Activated T-cell treated with anti-CD3 and anti-CD28 coated beads, Interleukin-2, amount 50 U/mL, for 24 hours (primary cell): ENCODE data around the gene LSM7.
"Not testable (repeated sequence)": the region's sequence is repeated elsewhere in the genome, so short reads cannot be mapped to it uniquely, and the experiment has no call there.

Source experiments
- DNase-seq: peaks from one replicate; pipeline ENCODE4 v3.0.0-alpha.2; 2020
- H3K27ac Mint-ChIP-seq: 2 replicates; pipeline ENCODE4 v1.8.0; 2020; ENCODE audit warnings: mild to moderate bottlenecking, mixed read lengths
- H3K27me3 Mint-ChIP-seq: 2 replicates; pipeline ENCODE4 v1.8.0; 2020; ENCODE audit warnings: mixed read lengths
- H3K36me3 Mint-ChIP-seq: 2 replicates; pipeline ENCODE4 v1.8.0; 2020; ENCODE audit warnings: low read depth, mixed read lengths
- H3K4me1 Mint-ChIP-seq: 2 replicates; pipeline ENCODE4 v1.8.0; 2020; ENCODE audit warnings: low read depth, mixed read lengths
- H3K4me3 Mint-ChIP-seq: 2 replicates; pipeline ENCODE4 v1.8.0; 2020; ENCODE audit warnings: mild to moderate bottlenecking, moderate library complexity, mixed read lengths
- H3K9me3 Mint-ChIP-seq: 2 replicates; pipeline ENCODE4 v1.8.0; 2020; ENCODE audit warnings: mixed read lengths

LSM7 gene

DNA sequence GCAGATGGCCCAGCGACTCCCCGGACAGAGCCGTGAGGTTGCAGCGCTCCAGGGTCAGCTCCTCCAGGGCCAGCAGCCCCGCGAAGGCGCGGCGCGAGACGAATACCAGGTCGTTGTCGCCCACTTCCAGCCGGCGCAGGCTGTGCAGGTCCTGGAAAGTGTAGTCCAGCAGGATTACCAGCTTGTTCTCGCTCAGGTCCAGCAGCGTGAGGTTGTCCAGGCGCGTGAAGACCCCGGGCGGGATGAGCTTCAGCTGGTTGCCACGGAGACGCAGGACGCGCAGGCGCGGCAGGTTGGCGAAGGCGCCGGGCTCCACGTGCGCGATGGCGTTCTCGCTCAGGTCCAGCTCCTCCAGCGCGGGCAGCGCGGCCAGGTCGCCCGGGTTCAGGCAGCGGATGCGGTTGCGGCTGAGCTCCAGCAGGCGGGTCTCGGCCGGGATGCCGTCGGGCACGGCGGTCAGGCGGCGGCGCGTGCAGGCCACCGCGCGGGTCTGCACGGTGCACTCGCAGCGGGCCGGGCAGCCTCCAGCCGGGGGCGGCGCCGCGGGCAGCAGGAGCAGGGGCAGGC is 37.1 kb downstream of the LSM7 start:
- Mint-ChIP-seq H3K36me3 (no peaks in the 10 kb centered on the region), H3K4me1 (peaks cover 28% of the 10 kb centered on the region), H3K4me3 (peak overlapping the region; percentile 66), H3K27me3 (peaks cover 10% of the 10 kb centered on the region), H3K9me3 (no peaks in the 10 kb centered on the region), H3K27ac (no peak overlapping the region)
- no peak for DNase-seq

DNA sequence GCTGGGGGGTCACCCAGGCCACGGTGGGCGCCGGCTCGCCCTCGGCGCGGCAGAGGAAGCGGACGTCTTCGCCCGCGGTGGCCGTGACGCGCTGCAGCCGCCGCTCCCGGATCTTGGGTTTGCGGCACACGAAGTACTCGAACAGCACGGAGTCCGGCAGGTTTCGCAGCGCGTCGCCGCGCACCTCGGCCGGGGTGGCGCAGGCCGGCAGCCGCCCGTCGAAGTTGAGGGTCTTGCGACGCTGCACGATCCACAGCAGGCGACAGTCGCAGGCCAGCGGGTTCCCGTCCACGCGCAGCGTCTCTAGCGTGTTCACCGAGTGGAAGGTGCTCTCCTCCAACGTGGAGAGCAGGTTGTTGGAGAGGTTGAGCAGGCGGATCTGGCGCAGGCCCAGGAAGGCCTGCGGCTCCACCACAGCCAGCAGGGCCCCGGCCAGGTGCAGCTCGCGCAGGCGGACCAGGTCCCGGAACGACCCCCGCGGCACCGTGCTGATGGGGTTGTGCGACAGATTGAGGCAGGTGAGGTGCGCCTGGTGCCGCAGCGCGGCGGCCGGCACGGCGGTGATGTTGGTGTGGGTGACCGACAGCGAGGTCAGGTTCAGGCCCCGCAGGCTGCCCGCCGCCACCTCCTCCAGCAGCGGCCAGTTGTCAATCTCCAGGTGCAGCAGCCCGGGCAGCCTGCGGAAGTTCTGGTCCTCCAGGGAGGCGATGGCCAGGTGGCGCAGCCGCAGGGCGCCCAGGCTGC is 37.8 kb downstream of the LSM7 start:
- H3K27ac Mint-ChIP-seq = no peak overlapping the region
- H3K36me3 Mint-ChIP-seq = no peaks in the 10 kb centered on the region
- H3K4me1 Mint-ChIP-seq = peaks cover 28% of the 10 kb centered on the region
- H3K27me3 Mint-ChIP-seq = peaks cover 10% of the 10 kb centered on the region
- no peaks in the 10 kb centered on the region for H3K9me3 Mint-ChIP-seq
- peak overlapping the region; percentile 66 for H3K4me3 Mint-ChIP-seq
- DNase-seq = peak; percentile 59

DNA sequence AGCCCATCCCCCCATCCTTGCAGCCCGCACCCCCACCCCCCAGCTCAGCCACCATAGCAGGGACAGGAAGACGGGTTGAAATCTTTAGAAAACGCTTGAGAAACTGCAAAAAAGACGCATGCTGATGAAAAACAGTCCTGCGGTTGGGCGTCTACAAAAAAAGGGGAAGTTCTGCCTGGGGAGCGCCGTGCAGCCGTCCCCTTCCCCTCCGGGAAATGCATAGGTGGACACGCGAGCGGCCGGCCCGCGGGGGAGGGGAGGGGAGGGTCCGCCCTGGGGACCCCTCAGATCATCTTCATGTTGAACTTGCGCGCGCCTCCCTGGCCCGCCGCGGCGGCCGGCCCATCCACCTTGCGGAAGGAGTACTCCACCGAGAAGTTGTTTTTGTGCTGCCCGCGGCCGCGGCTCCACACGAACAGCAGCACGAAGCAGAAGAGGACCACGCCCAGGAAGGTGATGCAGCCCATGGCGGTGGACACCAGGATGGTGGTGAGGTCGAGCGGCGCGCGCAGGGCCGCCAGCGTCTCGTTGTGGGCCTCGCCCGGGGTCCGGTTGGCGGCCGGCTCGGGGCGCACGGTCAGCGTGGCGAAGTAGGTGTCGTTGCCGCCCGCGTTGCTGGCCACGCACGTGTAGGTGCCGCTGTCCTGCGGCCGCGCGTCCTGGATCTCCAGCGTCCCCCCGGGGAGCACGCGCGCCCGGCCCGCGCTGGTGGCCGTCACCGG is 38.5 kb downstream of the LSM7 start:
- peak overlapping the region; percentile 76 for H3K4me3 Mint-ChIP-seq
- no peaks in the 10 kb centered on the region for H3K9me3 Mint-ChIP-seq
- H3K27ac Mint-ChIP-seq = peak overlapping the region; percentile 57
- DNase-seq = peak; percentile 66
- peaks cover 26% of the 10 kb centered on the region for H3K4me1 Mint-ChIP-seq
- no peaks in the 10 kb centered on the region for H3K36me3 Mint-ChIP-seq
- H3K27me3 Mint-ChIP-seq = peaks cover 10% of the 10 kb centered on the region

DNA sequence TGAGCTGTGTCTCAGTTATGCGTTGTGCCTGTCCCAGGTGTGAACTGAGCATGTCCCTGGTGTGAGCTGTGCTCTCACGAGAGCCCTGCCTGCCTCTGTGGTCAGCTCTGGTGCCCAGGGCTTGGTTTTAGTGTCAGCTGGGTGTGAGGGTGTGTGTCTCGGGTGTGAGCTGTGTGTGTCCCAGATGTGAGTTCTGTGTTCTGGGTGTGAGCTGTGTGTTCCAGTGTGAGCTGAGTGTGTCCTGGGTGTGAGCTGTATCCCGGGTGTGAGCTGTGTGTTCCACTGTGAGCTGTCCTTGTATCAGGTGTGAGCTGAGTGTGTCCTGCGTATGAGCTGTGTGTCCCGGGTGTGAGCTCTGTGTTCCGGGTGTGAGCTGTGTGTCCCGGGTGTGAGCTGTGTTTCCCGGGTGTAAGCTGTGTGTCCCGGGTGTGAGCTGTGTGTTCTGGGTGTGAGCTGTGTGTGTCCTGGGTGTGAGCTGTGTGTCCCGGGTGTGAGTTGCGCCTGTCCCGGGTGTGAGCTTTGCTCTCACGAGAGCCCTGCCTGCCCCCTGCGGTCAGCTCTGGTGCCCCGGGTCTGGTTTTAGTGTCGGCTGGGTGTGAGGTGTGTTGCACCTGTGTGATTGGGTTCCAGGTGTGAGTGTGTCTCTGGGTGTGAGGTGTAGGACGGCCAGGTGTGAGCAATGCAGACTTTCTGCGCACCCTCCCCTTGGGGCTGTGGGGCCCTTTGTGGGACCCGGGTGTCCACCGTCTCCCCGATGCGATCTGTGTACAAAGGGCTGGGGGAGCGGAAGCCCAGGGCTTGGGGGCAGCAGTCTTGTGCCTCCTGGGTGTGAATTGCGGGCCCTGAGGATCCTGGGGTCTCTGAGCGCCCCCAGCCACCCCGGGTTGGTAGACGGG is 39.3 kb downstream of the LSM7 start:
- Mint-ChIP-seq H3K9me3 (no peaks in the 10 kb centered on the region), H3K27me3 (peaks cover 10% of the 10 kb centered on the region), H3K36me3 (no peaks in the 10 kb centered on the region), H3K4me3 (peak overlapping the region; percentile 76), H3K4me1 (peaks cover 26% of the 10 kb centered on the region), H3K27ac (peak overlapping the region; percentile 61)
- no peak for DNase-seq

DNA sequence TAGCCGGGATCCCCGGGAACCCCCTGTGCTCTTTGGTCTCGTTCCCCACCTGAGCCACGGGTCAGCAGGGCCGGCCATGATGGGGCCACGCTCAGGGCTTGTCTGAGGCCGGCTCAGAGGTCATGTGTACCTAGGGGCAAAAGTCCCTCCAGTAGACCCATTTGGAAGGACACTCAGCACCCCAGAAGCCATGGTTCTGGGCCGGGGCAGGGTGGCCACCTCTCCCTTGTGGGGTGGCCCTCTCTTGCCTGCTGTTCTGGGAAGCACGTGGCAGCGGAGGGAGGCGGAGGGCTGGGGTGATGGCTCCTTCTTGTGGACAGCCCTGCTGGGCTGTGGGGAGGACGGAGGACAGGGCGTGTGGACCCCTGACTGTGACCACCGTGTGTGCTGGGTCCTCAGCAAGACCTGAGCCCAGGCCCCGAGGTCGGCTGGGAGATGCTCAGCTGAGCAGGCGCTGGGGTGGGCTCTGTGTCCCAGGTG is 40.0 kb downstream of the LSM7 start:
- peaks cover 23% of the 10 kb centered on the region for H3K4me1 Mint-ChIP-seq
- H3K36me3 Mint-ChIP-seq = no peaks in the 10 kb centered on the region
- H3K4me3 Mint-ChIP-seq = no peak overlapping the region
- H3K27ac Mint-ChIP-seq = no peak overlapping the region
- DNase-seq = no peak
- no peaks in the 10 kb centered on the region for H3K9me3 Mint-ChIP-seq
- peaks cover 10% of the 10 kb centered on the region for H3K27me3 Mint-ChIP-seq

DNA sequence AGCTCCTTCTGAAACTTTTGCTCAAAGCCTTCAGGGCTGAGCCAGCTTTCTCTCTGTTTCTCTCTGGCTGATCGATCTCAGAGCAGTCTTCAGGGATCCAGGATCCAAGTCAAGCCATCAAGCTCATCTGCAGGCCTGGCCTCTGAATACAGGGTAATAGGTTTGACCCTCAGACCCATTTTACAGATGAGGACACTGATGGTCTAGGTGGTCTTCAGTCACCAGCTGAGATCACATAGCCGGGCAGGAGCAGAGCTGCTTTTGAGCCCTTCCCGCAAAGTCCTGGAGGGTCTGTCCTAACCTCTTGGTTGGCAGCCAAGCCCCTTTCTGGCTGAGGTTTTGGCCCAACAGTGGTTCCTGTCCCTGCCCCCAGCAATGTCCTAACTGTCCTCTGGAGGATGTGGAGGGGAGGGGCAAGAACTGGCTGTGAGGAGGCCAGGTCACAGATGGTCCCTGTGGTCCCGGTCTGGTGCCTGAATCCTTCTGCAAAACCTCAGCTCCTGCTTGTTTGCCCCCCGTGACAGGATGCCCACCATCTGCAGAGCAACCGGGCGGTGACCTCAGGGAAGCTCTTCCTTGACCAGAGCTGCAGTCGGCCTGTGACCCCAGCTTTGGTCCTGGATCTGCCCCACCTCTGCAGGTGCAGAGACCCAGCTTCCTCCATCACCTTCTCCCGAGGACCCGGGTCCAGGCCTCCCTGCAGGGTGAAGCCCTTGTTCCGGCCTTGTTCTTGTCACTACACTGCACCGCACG is 40.6 kb downstream of the LSM7 start:
- no peak overlapping the region for H3K4me3 Mint-ChIP-seq
- H3K9me3 Mint-ChIP-seq = no peaks in the 10 kb centered on the region
- H3K36me3 Mint-ChIP-seq = no peaks in the 10 kb centered on the region
- H3K27ac Mint-ChIP-seq = no peak overlapping the region
- H3K27me3 Mint-ChIP-seq = peaks cover 10% of the 10 kb centered on the region
- peaks cover 23% of the 10 kb centered on the region for H3K4me1 Mint-ChIP-seq
- no peak for DNase-seq

DNA sequence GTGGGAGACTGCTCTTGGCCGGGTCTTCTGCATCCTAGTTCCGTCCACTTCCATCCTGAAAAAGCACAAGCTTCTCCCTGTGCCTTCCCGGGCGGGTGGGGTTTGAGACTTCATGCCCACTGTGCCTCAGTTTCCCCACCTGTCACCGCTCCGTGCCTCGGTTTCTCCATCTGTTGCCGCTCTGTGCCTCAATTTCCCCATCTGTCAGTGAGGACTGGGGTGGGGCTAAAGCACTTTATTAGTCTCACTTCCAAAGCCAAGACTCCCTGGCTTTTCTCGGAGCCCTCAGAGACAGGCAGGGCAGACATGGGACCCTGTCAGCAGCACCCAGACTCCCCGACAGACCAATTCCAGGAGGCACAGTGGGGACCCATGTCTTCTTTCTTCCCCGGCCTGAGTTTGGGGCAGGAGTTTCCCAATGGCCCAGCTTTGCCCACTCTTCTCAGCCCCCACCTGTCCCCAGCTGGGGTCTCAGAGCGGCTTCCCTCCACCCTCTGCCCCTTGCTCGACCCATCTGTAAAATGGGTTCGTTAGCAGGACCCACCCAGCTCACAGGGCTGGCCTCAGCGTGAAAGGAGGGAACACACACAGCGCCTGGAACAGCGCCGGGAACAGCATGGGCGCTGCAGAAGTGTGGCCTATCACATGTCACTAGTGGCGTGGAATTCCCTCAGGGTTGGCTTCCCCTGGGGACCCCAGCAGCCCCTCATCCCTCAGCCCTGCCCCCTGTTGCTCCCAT is 41.8 kb downstream of the LSM7 start:
- Mint-ChIP-seq H3K27ac (no peak overlapping the region), H3K36me3 (no peaks in the 10 kb centered on the region), H3K4me1 (peaks cover 33% of the 10 kb centered on the region), H3K4me3 (no peak overlapping the region), H3K9me3 (no peaks in the 10 kb centered on the region), H3K27me3 (peaks cover 10% of the 10 kb centered on the region)
- no peak for DNase-seq

DNA sequence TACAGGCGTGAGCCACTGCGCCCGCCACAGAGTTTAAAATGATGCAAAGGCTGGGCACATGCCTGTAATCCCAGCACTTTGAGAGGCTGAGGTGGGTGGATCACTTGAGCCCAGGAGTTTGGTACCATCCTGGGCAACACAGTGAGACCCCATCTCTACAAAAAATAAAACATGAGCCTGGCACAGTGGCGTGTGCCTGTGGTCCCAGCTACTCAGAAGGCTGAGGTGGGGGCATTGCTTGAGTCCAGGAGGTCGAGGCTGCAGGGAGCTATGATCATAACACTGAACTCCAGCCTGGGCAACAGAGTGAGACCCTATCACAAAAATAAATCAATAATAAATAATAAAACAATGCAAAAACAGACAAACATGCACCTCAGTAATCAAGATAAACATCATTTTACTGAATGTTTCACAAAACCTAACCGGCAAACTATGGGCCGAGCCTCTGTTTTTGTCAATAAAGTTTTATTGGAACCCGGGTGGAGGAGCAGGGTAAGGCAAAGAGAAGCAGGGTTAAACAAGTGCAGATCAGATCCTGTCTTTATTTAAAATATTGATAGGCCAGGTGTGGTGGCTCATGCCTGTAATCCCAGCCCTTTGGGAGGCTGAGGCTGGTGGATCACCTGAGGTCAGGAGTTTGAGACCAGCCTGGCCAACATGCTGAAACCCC is 44.4 kb downstream of the LSM7 start:
- H3K36me3 Mint-ChIP-seq = no peaks in the 10 kb centered on the region
- H3K9me3 Mint-ChIP-seq = no peaks in the 10 kb centered on the region
- no peak overlapping the region for H3K27ac Mint-ChIP-seq
- no peak overlapping the region for H3K4me3 Mint-ChIP-seq
- DNase-seq = no peak
- H3K4me1 Mint-ChIP-seq = peaks cover 18% of the 10 kb centered on the region
- H3K27me3 Mint-ChIP-seq = peaks cover 4% of the 10 kb centered on the region

DNA sequence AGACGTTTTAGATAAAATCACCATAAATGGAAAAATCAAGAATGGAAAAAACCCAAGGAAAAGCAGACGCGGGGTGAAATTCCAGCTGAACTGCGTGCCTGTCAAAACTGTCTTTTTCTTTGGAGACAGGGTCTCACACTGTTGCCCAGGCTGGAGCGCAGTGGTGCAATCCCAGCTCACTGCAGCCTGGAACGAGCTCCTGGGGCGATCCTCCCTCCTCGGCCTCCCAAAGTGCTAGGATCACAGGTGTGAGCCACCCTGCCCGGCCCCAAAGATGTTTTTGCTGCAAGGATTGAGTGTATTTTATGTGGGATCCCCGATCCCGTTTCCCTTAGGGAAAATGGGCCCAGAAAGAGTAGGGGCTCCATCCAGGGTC is 45.5 kb downstream of the LSM7 start:
- Mint-ChIP-seq H3K4me1 (peaks cover 14% of the 10 kb centered on the region), H3K36me3 (no peaks in the 10 kb centered on the region), H3K27me3 (no peaks in the 10 kb centered on the region), H3K27ac (no peak overlapping the region), H3K9me3 (no peaks in the 10 kb centered on the region), H3K4me3 (no peak overlapping the region)
- DNase-seq = no peak

DNA sequence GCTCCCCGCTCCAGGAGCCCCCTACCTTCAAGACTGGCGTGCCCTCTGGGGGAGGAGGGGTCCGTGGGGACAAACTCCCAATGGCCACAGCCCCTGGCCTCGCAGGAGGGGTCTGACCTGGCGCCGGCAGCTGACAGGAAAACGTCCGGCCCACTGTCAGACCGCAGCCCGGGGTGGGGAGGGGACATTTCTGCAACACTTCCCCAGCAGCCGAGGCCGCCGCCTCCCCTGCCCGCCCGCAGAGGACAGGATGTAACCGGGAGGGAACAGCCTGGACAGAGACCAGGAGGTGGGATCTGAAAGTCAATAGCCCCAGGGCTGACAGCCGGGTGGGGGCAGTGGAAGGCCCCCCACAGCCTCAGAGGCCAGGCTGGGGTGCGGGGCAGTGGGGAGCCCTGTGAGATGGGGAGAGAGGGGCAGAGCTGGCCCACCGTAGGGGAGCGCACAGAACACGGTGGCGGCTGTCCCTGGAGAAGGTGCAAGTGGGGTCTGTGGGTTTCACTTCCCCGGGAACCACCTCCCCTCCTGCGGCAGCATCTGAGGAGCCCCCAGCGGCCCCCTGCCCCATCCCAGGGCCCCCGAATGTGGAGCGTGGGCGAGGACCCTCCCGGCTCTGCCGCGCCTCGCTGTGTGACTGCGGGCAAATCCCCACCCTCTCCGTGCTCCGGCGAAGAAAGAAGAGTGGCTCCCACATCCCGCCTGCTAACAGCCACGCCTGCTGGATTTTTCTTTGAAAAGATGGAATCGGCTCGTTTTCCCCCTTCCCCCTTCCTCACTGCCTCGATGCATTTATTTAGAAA is 46.1 kb downstream of the LSM7 start, which contains the start of gene PEAK3:
TSS of gene PEAK3 (minus strand) at position 114 of the 800 bp plus-strand sequence. CDS start 1,244 bp downstream, outside the sequence.
- no peaks in the 10 kb centered on the region for H3K36me3 Mint-ChIP-seq
- peak within 1 kb of the TSS; percentile 35 for H3K4me3 Mint-ChIP-seq
- H3K27ac Mint-ChIP-seq = peak within 1 kb of the TSS; percentile 50
- peaks cover 14% of the 10 kb centered on the region for H3K4me1 Mint-ChIP-seq
- no peaks in the 10 kb centered on the region for H3K9me3 Mint-ChIP-seq
- DNase-seq = peak; percentile 53
- H3K27me3 Mint-ChIP-seq = no peaks in the 10 kb centered on the region

DNA sequence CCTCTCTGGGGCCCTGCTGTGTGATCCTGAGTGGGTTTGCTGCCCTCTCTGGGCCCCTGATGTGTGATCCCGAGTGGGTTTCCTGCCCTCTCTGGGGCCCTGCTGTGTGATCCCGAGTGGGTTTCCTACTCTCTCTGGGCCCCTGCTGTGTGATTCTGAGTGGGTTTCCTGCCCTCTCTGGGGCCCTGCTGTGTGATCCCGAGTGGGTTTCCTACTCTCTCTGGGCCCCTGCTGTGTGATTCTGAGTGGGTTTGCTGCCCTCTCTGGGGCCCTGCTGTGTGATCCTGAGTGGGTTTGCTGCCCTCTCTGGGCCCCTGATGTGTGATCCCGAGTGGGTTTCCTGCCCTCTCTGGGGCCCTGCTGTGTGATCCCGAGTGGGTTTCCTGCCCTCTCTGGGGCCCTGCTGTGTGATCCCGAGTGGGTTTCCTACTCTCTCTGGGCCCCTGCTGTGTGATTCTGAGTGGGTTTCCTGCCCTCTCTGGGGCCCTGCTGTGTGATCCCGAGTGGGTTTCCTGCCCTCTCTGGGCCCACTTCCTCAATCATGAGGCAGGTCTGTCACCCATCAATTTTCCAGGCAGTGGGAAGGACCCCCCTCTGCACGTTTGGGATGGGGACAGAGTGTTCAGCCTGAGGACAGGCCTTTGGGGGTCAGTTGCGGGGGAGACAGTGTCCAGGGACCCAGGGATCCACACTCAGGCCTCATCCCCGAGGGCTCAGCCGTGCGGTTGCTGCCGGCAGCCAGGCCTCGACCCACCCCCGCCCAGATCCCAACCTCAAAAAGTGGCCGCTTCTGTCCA is 46.9 kb downstream of the LSM7 start:
- Mint-ChIP-seq H3K4me1 (peaks cover 16% of the 10 kb centered on the region), H3K4me3 (peak overlapping the region; percentile 35), H3K27ac (peak overlapping the region; percentile 37)
- not testable (repeated sequence) for DNase-seq, H3K9me3 Mint-ChIP-seq, H3K27me3 Mint-ChIP-seq, H3K36me3 Mint-ChIP-seq
